Suppressor macrophage (primary cell): ENCODE data around the gene ISOC2.

Experiments
- DNase-seq, 4 experiments: peaks; one replicate each; pipeline ENCODE4 v3.0.0-alpha.2; 2020 to 2022

ISOC2 gene

GRCh38 chr19:55489711-55490477 lies 28.5 kb upstream of the ISOC2 start:
- no peak for DNase-seq

GRCh38 chr19:55488986-55489710 lies 27.7 kb upstream of the ISOC2 start:
- DNase-seq, result no peak

GRCh38 chr19:55487924-55488687 lies 26.7 kb upstream of the ISOC2 start, which contains the start of gene SSC5D:
TSS of gene SSC5D (plus strand) at chr19:55488436. CDS start at chr19:55488590, 154 bp downstream.
- peak in 2 of 4 experiments; percentile 34 to 54 for DNase-seq

- DNase-seq, result peak in 2 of 4 experiments; percentile 12 to 19
Observed at GRCh38 chr19:55486971-55487923, 25.8 kb upstream of the ISOC2 start.

- no peak for DNase-seq
Observed at GRCh38 chr19:55486043-55486970, 24.9 kb upstream of the ISOC2 start.

- no peak for DNase-seq
Observed at GRCh38 chr19:55485439-55486011, 24.1 kb upstream of the ISOC2 start.

GRCh38 chr19:55484593-55485438 lies 23.4 kb upstream of the ISOC2 start, which contains the start of gene NAT14:
TSS of gene NAT14 (plus strand) at chr19:55485188. CDS start at chr19:55485709, 521 bp downstream.
- DNase-seq, result peak; percentile 34 to 69 (median 44)

- DNase-seq, result no peak
Observed at GRCh38 chr19:55483706-55484592, 22.5 kb upstream of the ISOC2 start.

- no peak for DNase-seq
Observed at GRCh38 chr19:55482967-55483705, 21.7 kb upstream of the ISOC2 start.

- no peak for DNase-seq
Observed at GRCh38 chr19:55482156-55482961, 20.9 kb upstream of the ISOC2 start.

GRCh38 chr19:55481794-55482155 lies 20.3 kb upstream of the ISOC2 start:
- no peak for DNase-seq

- DNase-seq, result no peak
Observed at GRCh38 chr19:55481148-55481793, 19.8 kb upstream of the ISOC2 start.

- DNase-seq, result no peak
Observed at GRCh38 chr19:55479451-55480230, 18.2 kb upstream of the ISOC2 start.

- DNase-seq, result no peak
Observed at GRCh38 chr19:55479045-55479444, 17.6 kb upstream of the ISOC2 start.

- DNase-seq, result no peak
Observed at GRCh38 chr19:55478364-55478763, 16.9 kb upstream of the ISOC2 start.
